ENCODE measurements around the gene RPRD1A.

RPRD1A gene

GRCh38 chr18:36045241-36045991 lies 21.9 kb downstream of the RPRD1A start:
- peak; percentile 11 for DNase-seq (ENCODE audit: low read depth)
- TF ChIP-seq, protein P1, sequence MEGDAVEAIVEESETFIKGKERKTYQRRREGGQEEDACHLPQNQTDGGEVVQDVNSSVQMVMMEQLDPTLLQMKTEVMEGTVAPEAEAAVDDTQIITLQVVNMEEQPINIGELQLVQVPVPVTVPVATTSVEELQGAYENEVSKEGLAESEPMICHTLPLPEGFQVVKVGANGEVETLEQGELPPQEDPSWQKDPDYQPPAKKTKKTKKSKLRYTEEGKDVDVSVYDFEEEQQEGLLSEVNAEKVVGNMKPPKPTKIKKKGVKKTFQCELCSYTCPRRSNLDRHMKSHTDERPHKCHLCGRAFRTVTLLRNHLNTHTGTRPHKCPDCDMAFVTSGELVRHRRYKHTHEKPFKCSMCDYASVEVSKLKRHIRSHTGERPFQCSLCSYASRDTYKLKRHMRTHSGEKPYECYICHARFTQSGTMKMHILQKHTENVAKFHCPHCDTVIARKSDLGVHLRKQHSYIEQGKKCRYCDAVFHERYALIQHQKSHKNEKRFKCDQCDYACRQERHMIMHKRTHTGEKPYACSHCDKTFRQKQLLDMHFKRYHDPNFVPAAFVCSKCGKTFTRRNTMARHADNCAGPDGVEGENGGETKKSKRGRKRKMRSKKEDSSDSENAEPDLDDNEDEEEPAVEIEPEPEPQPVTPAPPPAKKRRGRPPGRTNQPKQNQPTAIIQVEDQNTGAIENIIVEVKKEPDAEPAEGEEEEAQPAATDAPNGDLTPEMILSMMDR (conservative IDR thresholded peaks at IDR 0.05; ENCODE audit: low read length): no peak
- no peak overlapping the region for H3K4me3 ChIP-seq (ENCODE audit: low read length)

DNA sequence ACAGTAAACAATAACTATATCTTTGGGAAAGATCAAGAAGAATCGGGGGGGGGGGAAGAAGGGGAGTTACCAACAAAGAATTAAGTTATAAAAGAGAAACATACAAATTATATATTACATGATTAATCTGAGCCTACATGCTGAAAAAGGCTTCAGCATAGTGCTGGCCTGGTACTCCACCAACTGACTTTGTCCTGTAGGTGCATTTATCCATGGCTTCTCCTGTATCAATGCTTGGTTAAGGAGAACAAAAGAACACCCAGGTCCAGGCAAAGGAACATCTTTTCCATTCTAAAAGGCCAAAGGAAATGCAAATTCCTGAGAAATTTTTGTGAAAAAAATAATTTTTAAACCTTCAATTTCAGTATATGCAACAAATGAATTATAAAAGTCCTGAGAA lies 24.2 kb downstream of the RPRD1A start:
- TF ChIP-seq, protein P1 (conservative IDR thresholded peaks at IDR 0.05; ENCODE audit: low read length): no peak
- DNase-seq (ENCODE audit: low read depth): no peak
- H3K4me3 ChIP-seq (ENCODE audit: low read length): no peak overlapping the region

- no peak overlapping the region for H3K4me3 ChIP-seq (ENCODE audit: low read length)
- DNase-seq (ENCODE audit: low read depth): no peak
- TF ChIP-seq, protein P1 (conservative IDR thresholded peaks at IDR 0.05; ENCODE audit: low read length): no peak
Observed at GRCh38 chr18:36041146-36041545, 26.2 kb downstream of the RPRD1A start.

GRCh38 chr18:36038102-36038663 lies 29.2 kb downstream of the RPRD1A start:
- no peak overlapping the region for H3K4me3 ChIP-seq (ENCODE audit: low read length)
- TF ChIP-seq, protein P1 (conservative IDR thresholded peaks at IDR 0.05; ENCODE audit: low read length): no peak
- no peak for DNase-seq (ENCODE audit: low read depth)

GRCh38 chr18:36035253-36035652 lies 32.1 kb downstream of the RPRD1A start:
- no peak overlapping the region for H3K4me3 ChIP-seq (ENCODE audit: low read length)
- TF ChIP-seq, protein P1 (conservative IDR thresholded peaks at IDR 0.05; ENCODE audit: low read length): no peak
- DNase-seq (ENCODE audit: low read depth): peak; percentile 19

DNA sequence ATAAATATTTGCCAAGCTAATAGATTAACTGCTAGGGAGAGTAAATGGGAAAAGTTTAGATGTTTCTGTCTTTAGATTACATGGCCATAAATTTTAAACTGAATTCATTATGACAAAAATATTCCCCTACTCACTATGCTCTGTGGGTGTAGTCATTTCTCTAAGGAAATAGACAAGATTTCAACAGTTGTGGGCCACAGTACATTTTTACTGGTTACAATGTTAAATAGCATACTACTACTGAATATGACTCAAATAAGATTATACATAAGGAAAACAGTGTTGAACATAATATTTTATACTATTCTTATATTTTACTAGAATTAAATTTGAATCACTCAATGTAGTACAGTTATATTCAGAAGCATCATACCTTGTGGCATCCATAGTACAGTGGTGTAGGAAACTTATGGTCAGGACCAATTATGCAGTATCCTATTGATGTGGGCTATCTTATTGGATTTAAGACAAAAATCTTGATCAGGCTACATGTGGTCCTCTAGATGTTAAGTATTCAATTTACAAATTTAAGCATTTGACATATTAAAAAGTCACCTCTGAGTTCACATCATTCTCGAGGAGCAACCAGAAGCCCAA lies 33.0 kb downstream of the RPRD1A start:
- DNase-seq (ENCODE audit: low read depth): no peak
- H3K4me3 ChIP-seq (ENCODE audit: low read length): no peak overlapping the region
- TF ChIP-seq, protein P1 (conservative IDR thresholded peaks at IDR 0.05; ENCODE audit: low read length): no peak

DNA sequence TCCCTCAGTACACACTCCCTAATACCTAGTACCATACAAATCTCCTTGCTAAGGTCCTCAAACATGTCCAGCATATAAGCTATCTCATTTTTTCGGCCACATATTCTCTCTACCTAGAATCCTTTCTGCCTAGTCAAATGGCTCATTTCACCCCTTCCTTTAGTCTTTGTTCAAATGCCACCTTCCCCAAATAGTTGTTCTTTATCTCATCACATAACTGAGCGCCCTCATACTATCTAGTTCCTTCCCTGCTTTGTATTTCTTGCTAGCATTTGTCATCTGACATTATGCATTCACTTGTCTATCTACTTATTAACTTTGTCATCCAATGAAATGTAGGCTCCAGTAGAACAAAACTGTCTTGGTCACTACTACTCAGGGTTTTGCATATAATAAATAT lies 35.5 kb downstream of the RPRD1A start:
- TF ChIP-seq, protein P1 (conservative IDR thresholded peaks at IDR 0.05; ENCODE audit: low read length): no peak
- no peak overlapping the region for H3K4me3 ChIP-seq (ENCODE audit: low read length)
- DNase-seq (ENCODE audit: low read depth): no peak
